ENCODE results near the gene OR52I2. TPM values are rescaled to one million over a fixed set of nuclear protein-coding genes. Genes with fewer than 3 reads are reported as not detected.

Gene OR52I2
- total RNA-seq, 1 experiment from 2014 or later = not detected

DNA sequence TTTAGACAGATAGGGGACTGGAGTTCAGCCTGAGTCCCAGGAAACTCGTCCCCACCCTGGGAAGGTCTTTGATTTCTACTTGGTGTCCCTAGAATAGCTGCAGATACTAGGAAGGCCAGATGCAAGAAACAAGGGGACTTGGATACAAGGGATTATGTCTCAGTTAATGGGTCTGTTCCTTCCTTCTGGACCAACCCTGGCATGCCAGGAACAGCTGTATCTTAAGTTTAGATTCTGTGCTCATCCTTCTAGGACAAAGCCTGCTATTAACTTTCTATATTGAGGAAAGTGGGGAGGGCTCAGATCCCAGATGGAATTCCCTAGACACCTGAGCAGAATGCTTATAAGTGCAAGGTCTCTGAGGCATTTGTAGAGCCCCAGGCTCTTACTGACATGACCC, 40.5 kb upstream of the OR52I2 start:
- H3K27me3 ChIP-seq (ENCODE audit: control insufficient read depth, insufficient read depth, low read length) = peaks cover 6% of the 10 kb centered on the region
- no peak overlapping the region for H3K27ac ChIP-seq (ENCODE audit: low read length)
- POLR2A ChIA-PET = no interaction called here
- CTCF ChIA-PET = interaction anchor here (2.1 kb wide), 1 partner anchor 354 kb away, joined by 25 read pairs; no protein-coding TSS in a partner anchor
- H3K4me1 ChIP-seq (ENCODE audit: control insufficient read depth, insufficient read depth, low read length) = no peaks in the 10 kb centered on the region
- ATAC-seq = no peak
- no peak overlapping the region for H3K4me3 ChIP-seq (ENCODE audit: low read depth in 2 of 2, low read length in 2 of 2)
- no peak for DNase-seq (ENCODE audit: low read depth, low spot score)
- in situ Hi-C loops (cut with HindIII; ENCODE audit: low pct_unique_long_range_greater_than_20kb, low sequenced_read_pairs) (no loop called here), intact Hi-C loops (cut with micrococcal nuclease; ENCODE audit: unreplicated experiment) (no loop called here)
- H3K9me3 ChIP-seq (ENCODE audit: control insufficient read depth, insufficient read depth, low read depth, low read length) = no peaks in the 10 kb centered on the region
- BruUV-seq (replicated peaks) = no TSS peak
- H3K36me3 ChIP-seq (ENCODE audit: control insufficient read depth, insufficient read depth, low read length) = no peaks in the 10 kb centered on the region
- no peak for TF ChIP-seq SIN3A (IDR thresholded peaks at IDR 0.05; ENCODE audit: borderline replicate concordance, insufficient read depth, low read depth, low read length)
- TF ChIP-seq, protein P1, sequence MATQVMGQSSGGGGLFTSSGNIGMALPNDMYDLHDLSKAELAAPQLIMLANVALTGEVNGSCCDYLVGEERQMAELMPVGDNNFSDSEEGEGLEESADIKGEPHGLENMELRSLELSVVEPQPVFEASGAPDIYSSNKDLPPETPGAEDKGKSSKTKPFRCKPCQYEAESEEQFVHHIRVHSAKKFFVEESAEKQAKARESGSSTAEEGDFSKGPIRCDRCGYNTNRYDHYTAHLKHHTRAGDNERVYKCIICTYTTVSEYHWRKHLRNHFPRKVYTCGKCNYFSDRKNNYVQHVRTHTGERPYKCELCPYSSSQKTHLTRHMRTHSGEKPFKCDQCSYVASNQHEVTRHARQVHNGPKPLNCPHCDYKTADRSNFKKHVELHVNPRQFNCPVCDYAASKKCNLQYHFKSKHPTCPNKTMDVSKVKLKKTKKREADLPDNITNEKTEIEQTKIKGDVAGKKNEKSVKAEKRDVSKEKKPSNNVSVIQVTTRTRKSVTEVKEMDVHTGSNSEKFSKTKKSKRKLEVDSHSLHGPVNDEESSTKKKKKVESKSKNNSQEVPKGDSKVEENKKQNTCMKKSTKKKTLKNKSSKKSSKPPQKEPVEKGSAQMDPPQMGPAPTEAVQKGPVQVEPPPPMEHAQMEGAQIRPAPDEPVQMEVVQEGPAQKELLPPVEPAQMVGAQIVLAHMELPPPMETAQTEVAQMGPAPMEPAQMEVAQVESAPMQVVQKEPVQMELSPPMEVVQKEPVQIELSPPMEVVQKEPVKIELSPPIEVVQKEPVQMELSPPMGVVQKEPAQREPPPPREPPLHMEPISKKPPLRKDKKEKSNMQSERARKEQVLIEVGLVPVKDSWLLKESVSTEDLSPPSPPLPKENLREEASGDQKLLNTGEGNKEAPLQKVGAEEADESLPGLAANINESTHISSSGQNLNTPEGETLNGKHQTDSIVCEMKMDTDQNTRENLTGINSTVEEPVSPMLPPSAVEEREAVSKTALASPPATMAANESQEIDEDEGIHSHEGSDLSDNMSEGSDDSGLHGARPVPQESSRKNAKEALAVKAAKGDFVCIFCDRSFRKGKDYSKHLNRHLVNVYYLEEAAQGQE (IDR thresholded peaks at IDR 0.05; ENCODE audit: insufficient read depth in 1 of 2, low read depth in 2 of 2, low read length in 1 of 2) = no peak
- TF ChIP-seq, protein P2, sequence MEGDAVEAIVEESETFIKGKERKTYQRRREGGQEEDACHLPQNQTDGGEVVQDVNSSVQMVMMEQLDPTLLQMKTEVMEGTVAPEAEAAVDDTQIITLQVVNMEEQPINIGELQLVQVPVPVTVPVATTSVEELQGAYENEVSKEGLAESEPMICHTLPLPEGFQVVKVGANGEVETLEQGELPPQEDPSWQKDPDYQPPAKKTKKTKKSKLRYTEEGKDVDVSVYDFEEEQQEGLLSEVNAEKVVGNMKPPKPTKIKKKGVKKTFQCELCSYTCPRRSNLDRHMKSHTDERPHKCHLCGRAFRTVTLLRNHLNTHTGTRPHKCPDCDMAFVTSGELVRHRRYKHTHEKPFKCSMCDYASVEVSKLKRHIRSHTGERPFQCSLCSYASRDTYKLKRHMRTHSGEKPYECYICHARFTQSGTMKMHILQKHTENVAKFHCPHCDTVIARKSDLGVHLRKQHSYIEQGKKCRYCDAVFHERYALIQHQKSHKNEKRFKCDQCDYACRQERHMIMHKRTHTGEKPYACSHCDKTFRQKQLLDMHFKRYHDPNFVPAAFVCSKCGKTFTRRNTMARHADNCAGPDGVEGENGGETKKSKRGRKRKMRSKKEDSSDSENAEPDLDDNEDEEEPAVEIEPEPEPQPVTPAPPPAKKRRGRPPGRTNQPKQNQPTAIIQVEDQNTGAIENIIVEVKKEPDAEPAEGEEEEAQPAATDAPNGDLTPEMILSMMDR (IDR thresholded peaks at IDR 0.05) = no peak
- no peak for TF ChIP-seq POLR2AphosphoS5 (IDR thresholded peaks at IDR 0.05; ENCODE audit: low read depth, low read length)
- no peak for TF ChIP-seq TCF7L2 (IDR thresholded peaks at IDR 0.05; ENCODE audit: low read depth, low read length)

DNA sequence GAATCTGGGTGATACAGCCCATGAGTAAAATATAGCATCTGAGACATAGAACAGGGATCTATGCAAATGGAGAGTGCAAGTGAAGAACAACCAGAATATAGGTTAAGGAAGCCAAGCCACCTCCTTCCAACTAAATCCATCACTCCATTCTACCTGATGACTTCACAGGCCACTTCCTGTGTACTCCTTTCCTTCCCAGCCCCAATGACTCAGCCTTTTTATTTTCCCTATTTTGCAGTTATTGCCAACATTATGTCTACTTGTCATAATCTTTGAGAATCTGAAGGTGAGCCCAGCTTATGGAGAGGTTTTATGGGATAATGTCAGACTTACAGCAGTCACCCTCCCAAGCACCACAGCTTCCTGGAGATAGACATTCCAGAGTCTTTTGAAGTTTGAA, 38.0 kb upstream of the OR52I2 start:
- no peak for ATAC-seq
- intact Hi-C loops (cut with micrococcal nuclease; ENCODE audit: unreplicated experiment) = no loop called here

More for the DNA sequence above, 38.0 kb upstream of the OR52I2 start:
- POLR2A ChIA-PET = no interaction called here
- Histone ChIP-seq H3K4me1 (ENCODE audit: control insufficient read depth, insufficient read depth, low read length) (no peaks in the 10 kb centered on the region), H3K27ac (ENCODE audit: low read length) (no peak overlapping the region), H3K36me3 (ENCODE audit: control insufficient read depth, insufficient read depth, low read length) (no peaks in the 10 kb centered on the region), H3K4me3 (ENCODE audit: low read depth in 2 of 2, low read length in 2 of 2) (no peak overlapping the region), H3K27me3 (ENCODE audit: control insufficient read depth, insufficient read depth, low read length) (peaks cover 6% of the 10 kb centered on the region), H3K9me3 (ENCODE audit: control insufficient read depth, insufficient read depth, low read depth, low read length) (no peaks in the 10 kb centered on the region)
- TF ChIP-seq, protein P1 (IDR thresholded peaks at IDR 0.05; ENCODE audit: insufficient read depth in 1 of 2, low read depth in 2 of 2, low read length in 1 of 2) = no peak
- no peak for TF ChIP-seq TCF7L2 (IDR thresholded peaks at IDR 0.05; ENCODE audit: low read depth, low read length)
- TF ChIP-seq, protein P2 (IDR thresholded peaks at IDR 0.05) = no peak
- no peak for TF ChIP-seq SIN3A (IDR thresholded peaks at IDR 0.05; ENCODE audit: borderline replicate concordance, insufficient read depth, low read depth, low read length)
- TF ChIP-seq POLR2AphosphoS5 (IDR thresholded peaks at IDR 0.05; ENCODE audit: low read depth, low read length) = no peak
- BruUV-seq (replicated peaks) = no TSS peak
- in situ Hi-C loops (cut with HindIII; ENCODE audit: low pct_unique_long_range_greater_than_20kb, low sequenced_read_pairs) = no loop called here
- DNase-seq (ENCODE audit: low read depth, low spot score) = no peak
- CTCF ChIA-PET = no interaction called here

Data from Panc1 (cell line).